ENCODE measurements around the gene ALG12. TPM values are rescaled to one million over a fixed set of nuclear protein-coding genes. Genes with fewer than 3 reads are reported as not detected.
A peak's percentile ranks its signal among the peaks of the same experiment; 100 is the strongest.

Gene ALG12
- total and polyA plus RNA-seq, 2 of the 13 experiments (the other 11 are each of a cell fraction or from before 2014, with no cell fraction given): 7.8 to 15.8 TPM

GRCh38 chr22:49852898-49853894 lies 65.0 kb downstream of the ALG12 start, which contains the start of gene ZBED4 (continued):
- no peak for TF ChIP-seq ZNF552 (CRISPR knock-in tag; IDR thresholded peaks at IDR 0.05; ENCODE audit: borderline replicate concordance)
- TF ChIP-seq ZKSCAN5 (CRISPR knock-in tag; IDR thresholded peaks at IDR 0.05): no peak
- TF ChIP-seq SOX13 (IDR thresholded peaks at IDR 0.05): no peak
- TF ChIP-seq SOX13 (CRISPR knock-in tag; conservative IDR thresholded peaks at IDR 0.05 in 1 of 2, IDR thresholded peaks at IDR 0.05 in 1 of 2): 0 out of 4 replicates have a peak, but pooled peaks of 1 of the 2 experiments have one; percentile 14
- no peak for TF ChIP-seq ZNF317 (CRISPR knock-in tag; IDR thresholded peaks at IDR 0.05)
- 0 out of 2 replicates have a peak, but pooled peaks have one; percentile 30 for TF ChIP-seq RXRB (CRISPR knock-in tag; IDR thresholded peaks at IDR 0.05; ENCODE audit: borderline replicate concordance)
- no peak for TF ChIP-seq CBX5 (CRISPR knock-in tag; IDR thresholded peaks at IDR 0.05; ENCODE audit: borderline replicate concordance)
- no peak for TF ChIP-seq TSC22D2 (CRISPR knock-in tag; IDR thresholded peaks at IDR 0.05; ENCODE audit: borderline replicate concordance)
- TF ChIP-seq KDM5B (CRISPR knock-in tag; IDR thresholded peaks at IDR 0.05; ENCODE audit: borderline replicate concordance): peak; percentile 86
- no peak for TF ChIP-seq ZBTB44 (CRISPR knock-in tag; IDR thresholded peaks at IDR 0.05)
- no peak for TF ChIP-seq TIGD3 (CRISPR knock-in tag; IDR thresholded peaks at IDR 0.05; ENCODE audit: borderline replicate concordance)
- peak; percentile 71; the same call in 1 of the 2 replicates for TF ChIP-seq DNMT1 (CRISPR knock-in tag; IDR thresholded peaks at IDR 0.05)
- no peak; the same call in 1 of the 2 replicates for TF ChIP-seq ZNF142 (CRISPR knock-in tag; IDR thresholded peaks at IDR 0.05)
- TF ChIP-seq SALL2 (CRISPR knock-in tag; IDR thresholded peaks at IDR 0.05): 0 out of 2 replicates have a peak, but pooled peaks have one; percentile 25
- peak; percentile 29; the same call in 1 of the 2 replicates for TF ChIP-seq YEATS2 (CRISPR knock-in tag; IDR thresholded peaks at IDR 0.05; ENCODE audit: borderline replicate concordance)
- no peak for TF ChIP-seq ZNF510 (CRISPR knock-in tag; IDR thresholded peaks at IDR 0.05; ENCODE audit: low read depth)
- no peak; the same call in 1 of the 2 replicates for TF ChIP-seq MEIS1 (CRISPR knock-in tag; IDR thresholded peaks at IDR 0.05; ENCODE audit: borderline replicate concordance)
- TF ChIP-seq ZNF180 (CRISPR knock-in tag; IDR thresholded peaks at IDR 0.05; ENCODE audit: borderline replicate concordance, low read depth): no peak
- peak; percentile 42; the same call in 1 of the 2 replicates for TF ChIP-seq ZMYM4 (CRISPR knock-in tag; IDR thresholded peaks at IDR 0.05)
